OCI-LY3 (cell line): ENCODE data around the gene KAZN.

ENCODE experiments used
- EZH2phosphoT487 ChIP-seq: fragments of 200-600 bp; shearing (Covaris generic); IDR thresholded peaks from 2 replicates; pipeline ENCODE4 v1.6.1; 2018; ENCODE audit warnings: antibody characterized with exemption, mixed run types, low read depth
- TF ChIP-seq, protein P1 (sequence below): fragments of 200-600, 300-600 bp; sonication (generic); IDR thresholded peaks from 2 replicates; pipeline ENCODE4 v1.5.1; 2014; ENCODE audit warnings: antibody characterized with exemption, low read length, low read depth

GRCh38 chr1:14809191-14809981 is 210.9 kb downstream of the KAZN start:
- TF ChIP-seq, protein P1, sequence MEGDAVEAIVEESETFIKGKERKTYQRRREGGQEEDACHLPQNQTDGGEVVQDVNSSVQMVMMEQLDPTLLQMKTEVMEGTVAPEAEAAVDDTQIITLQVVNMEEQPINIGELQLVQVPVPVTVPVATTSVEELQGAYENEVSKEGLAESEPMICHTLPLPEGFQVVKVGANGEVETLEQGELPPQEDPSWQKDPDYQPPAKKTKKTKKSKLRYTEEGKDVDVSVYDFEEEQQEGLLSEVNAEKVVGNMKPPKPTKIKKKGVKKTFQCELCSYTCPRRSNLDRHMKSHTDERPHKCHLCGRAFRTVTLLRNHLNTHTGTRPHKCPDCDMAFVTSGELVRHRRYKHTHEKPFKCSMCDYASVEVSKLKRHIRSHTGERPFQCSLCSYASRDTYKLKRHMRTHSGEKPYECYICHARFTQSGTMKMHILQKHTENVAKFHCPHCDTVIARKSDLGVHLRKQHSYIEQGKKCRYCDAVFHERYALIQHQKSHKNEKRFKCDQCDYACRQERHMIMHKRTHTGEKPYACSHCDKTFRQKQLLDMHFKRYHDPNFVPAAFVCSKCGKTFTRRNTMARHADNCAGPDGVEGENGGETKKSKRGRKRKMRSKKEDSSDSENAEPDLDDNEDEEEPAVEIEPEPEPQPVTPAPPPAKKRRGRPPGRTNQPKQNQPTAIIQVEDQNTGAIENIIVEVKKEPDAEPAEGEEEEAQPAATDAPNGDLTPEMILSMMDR = no peak
- TF ChIP-seq EZH2phosphoT487 = no peak
